HepG2 (cell line): ENCODE measurements around the gene ARMH1. TPM values are rescaled to one million over a fixed set of nuclear protein-coding genes. Genes with fewer than 3 reads are reported as not detected.

Experiments
- ARID5B ChIP-seq: IDR thresholded peaks from 2 replicates; pipeline ENCODE4 v1.4.0; 2020; ENCODE audit warnings: mild to moderate bottlenecking, missing genetic modification reagents
- ATF7-NPFF ChIP-seq: sonication (generic); formaldehyde crosslinking; IDR thresholded peaks from 2 replicates; pipeline ENCODE4 v1.8.1; 2023; ENCODE audit warnings: mild to moderate bottlenecking, low read depth, missing genetic modification reagents, moderate library complexity
- EHMT2 ChIP-seq: fragments of 200-600 bp; sonication (generic); IDR thresholded peaks from 2 replicates; pipeline ENCODE4 v1.7.0; 2017; ENCODE audit warnings: antibody characterized with exemption, low read depth, low read length, borderline replicate concordance
- HDAC1 ChIP-seq: sonication (generic); formaldehyde crosslinking; IDR thresholded peaks from 2 replicates; pipeline ENCODE4 v1.5.1; 2020; ENCODE audit warnings: mild to moderate bottlenecking, missing genetic modification reagents
- ISL2 ChIP-seq: sonication (generic); formaldehyde crosslinking; IDR thresholded peaks from 2 replicates; pipeline ENCODE4 v1.5.0; 2020; ENCODE audit warnings: missing genetic modification reagents
- KDM6A ChIP-seq: IDR thresholded peaks from 2 replicates; pipeline ENCODE4 v1.6.1; 2016; ENCODE audit warnings: low read depth
- MED1 ChIP-seq: sonication (generic); formaldehyde crosslinking; IDR thresholded peaks from 2 replicates; pipeline ENCODE4 v1.4.0; 2020; ENCODE audit warnings: missing genetic modification reagents
- NR2F6 ChIP-seq, 2 experiments: IDR thresholded peaks; 2 replicates each; pipeline ENCODE4 v1.6.1; 2016; ENCODE audit warnings: antibody characterized with exemption in 1 of 2, mild to moderate bottlenecking in 1 of 2
- PAX8 ChIP-seq: sonication (generic); formaldehyde crosslinking; IDR thresholded peaks from 2 replicates; pipeline ENCODE4 v1.8.0; 2022; ENCODE audit warnings: mild to moderate bottlenecking, missing genetic modification reagents, borderline replicate concordance
- PLSCR1 ChIP-seq: sonication (generic); formaldehyde crosslinking; IDR thresholded peaks from 2 replicates; pipeline ENCODE4 v1.5.0; 2020; ENCODE audit warnings: missing genetic modification reagents, mild to moderate bottlenecking, borderline replicate concordance
- PRDM10 ChIP-seq: sonication (generic); formaldehyde crosslinking; IDR thresholded peaks from 2 replicates; pipeline ENCODE4 v1.4.0; 2020; ENCODE audit warnings: low read depth, missing genetic modification reagents
- RCOR2 ChIP-seq: IDR thresholded peaks from 2 replicates; pipeline ENCODE4 v1.6.1; 2016; ENCODE audit warnings: missing biosample characterization, missing genetic modification reagents
- SKI ChIP-seq: fragments of 450-650 bp; IDR thresholded peaks from one replicate; pipeline ENCODE4 v1.6.1; 2018; ENCODE audit warnings: mild to moderate bottlenecking; ENCODE audit not compliant: partially characterized antibody
- ZBTB3 ChIP-seq: sonication (generic); formaldehyde crosslinking; IDR thresholded peaks from 2 replicates; pipeline ENCODE4 v1.4.0; 2020; ENCODE audit warnings: low read depth, mild to moderate bottlenecking, moderate library complexity, missing genetic modification reagents, borderline replicate concordance
- ZNF124 ChIP-seq: sonication (generic); formaldehyde crosslinking; IDR thresholded peaks from 2 replicates; pipeline ENCODE4 v1.4.0; 2020; ENCODE audit warnings: missing genetic modification reagents
- ZNF17 ChIP-seq: sonication (generic); formaldehyde crosslinking; IDR thresholded peaks from 2 replicates; pipeline ENCODE4 v1.5.0; 2020; ENCODE audit warnings: mild to moderate bottlenecking, missing genetic modification reagents
- ZNF616 ChIP-seq: sonication (generic); formaldehyde crosslinking; IDR thresholded peaks from 2 replicates; pipeline ENCODE4 v1.5.0; 2020; ENCODE audit warnings: low read depth, mild to moderate bottlenecking, missing genetic modification reagents
- ZNF687 ChIP-seq: sonication (generic); formaldehyde crosslinking; IDR thresholded peaks from 2 replicates; pipeline ENCODE4 v1.5.1; 2020; ENCODE audit warnings: mild to moderate bottlenecking, missing genetic modification reagents, moderate library complexity
- polyA plus RNA-seq, 8 experiments: library from polyadenylated mRNA; depleted of rRNA in 3 of 8; stranded (reverse) in 7 of 8; unstranded in 1 of 8; fragments of >200 nt; fragmentation: Illumina TruSeq in 4 of 8; extraction: Trizol in 4 of 8; gene quantifications; 2 replicates each; pipeline versions ENCODE4 v1.2.1 to v1.2.3, GENCODE V29; 2011 to 2016; ENCODE audit warnings: low read depth in 4 of 8, missing spikeins in 1 of 8, mixed read lengths in 1 of 8; ENCODE audit not compliant: insufficient read depth in 1 of 8
- total RNA-seq, 5 experiments: library from RNA; depleted of rRNA; stranded (reverse); fragments of >200 nt; fragmentation: Illumina TruSeq; extraction: Trizol; gene quantifications; 2 replicates each; pipeline ENCODE4 v1.2.3, GENCODE V29; 2016; ENCODE audit warnings: low read depth in 1 of 5

The ARMH1 gene
- total and polyA plus RNA-seq, 2 of the 13 experiments (the other 11 are each of a cell fraction or from before 2014, with no cell fraction given), result 0.69 TPM; not detected in 1

- TF ChIP-seq HDAC1 (CRISPR knock-in tag) (peak; percentile 54; the same call in 1 of the 2 replicates), MED1 (CRISPR knock-in tag) (peak; percentile 47; the same call in 1 of the 2 replicates), NR2F6 (IDR thresholded peaks at IDR 0.05) (peak; percentile 84), NR2F6 (CRISPR knock-in tag; IDR thresholded peaks at IDR 0.05) (peak; percentile 76), ZBTB3 (CRISPR knock-in tag) (no peak), PLSCR1 (CRISPR knock-in tag) (no peak), EHMT2 (no peak), SKI (no peak), PRDM10 (no peak), ATF7-NPFF (CRISPR knock-in tag) (no peak), RCOR2 (peak; percentile 65; the same call in 1 of the 2 replicates), ISL2 (CRISPR knock-in tag) (peak; percentile 95), ZNF616 (CRISPR knock-in tag) (no peak), KDM6A (CRISPR knock-in tag) (0 out of 2 replicates have a peak, but pooled peaks have one; percentile 37), ZNF124 (CRISPR knock-in tag) (0 out of 2 replicates have a peak, but pooled peaks have one; percentile 24), ZNF17 (CRISPR knock-in tag) (no peak), PAX8 (no peak), ZNF687 (CRISPR knock-in tag) (no peak), ARID5B (CRISPR knock-in tag) (peak; percentile 87)
Measured at GRCh38 chr1:44701141-44701573, 26.6 kb downstream of the ARMH1 start (continued).
